22Rv1 (cell line): ENCODE results near the gene FAM3D.

Experiments used
- CTCF ChIP-seq: fragments of 450-650 bp; IDR thresholded peaks from 2 replicates; pipeline ENCODE4 v1.5.1; 2017; ENCODE audit warnings: mild to moderate bottlenecking
- ZFX ChIP-seq: fragments of 450-650 bp; IDR thresholded peaks from 2 replicates; pipeline ENCODE4 v1.6.1; 2017; ENCODE audit warnings: antibody characterized with exemption, borderline replicate concordance

- TF ChIP-seq CTCF (no peak), ZFX (no peak)
Observed at GRCh38 chr3:58584690-58585004, 81.9 kb downstream of the FAM3D start.
